Measurements from ENCODE around the gene SPON2.

GRCh38 chr4:1207157-1207470 is 34.7 kb upstream of the SPON2 start:
- TF ChIP-seq SUZ12 (IDR thresholded peaks at IDR 0.05): no peak
- TF ChIP-seq BHLHE40 (IDR thresholded peaks at IDR 0.05; ENCODE audit: borderline replicate concordance): no peak
- no peak for TF ChIP-seq SP1 (IDR thresholded peaks at IDR 0.05)
- no peak for TF ChIP-seq ELF4 (IDR thresholded peaks at IDR 0.05)

Measured in HEK293T (cell line).